Sigmoid colon (tissue), 4 donors: ENCODE data around the gene TLCD4.

Experiments used
- CTCF ChIP-seq, 4 experiments: fragments of 450-650 bp in 3 of 4; fragments of 200-600 bp in 1 of 4; IDR thresholded peaks; one replicate each; pipeline ENCODE4 v1.5.1; 2016 to 2019; ENCODE audit warnings: antibody characterized with exemption in 4 of 4, mild to moderate bottlenecking in 3 of 4, moderate library complexity in 2 of 4
- EP300 ChIP-seq, 4 donors: sonication (generic); formaldehyde crosslinking; IDR thresholded peaks; one replicate each; pipeline ENCODE4 v1.6.1; 2017; ENCODE audit warnings: antibody characterized with exemption in 4 of 4
- POLR2A ChIP-seq, 2 donors: fragments of 450-650 bp; IDR thresholded peaks; one replicate each; pipeline ENCODE4 v1.6.1; 2016; ENCODE audit warnings: antibody characterized with exemption in 2 of 2, mild to moderate bottlenecking in 2 of 2, moderate library complexity in 2 of 2
- POLR2AphosphoS5 ChIP-seq, 4 donors: sonication (generic); formaldehyde crosslinking; IDR thresholded peaks; one replicate each; pipeline ENCODE4 v1.6.1; 2017; ENCODE audit warnings: antibody characterized with exemption in 4 of 4

DNA sequence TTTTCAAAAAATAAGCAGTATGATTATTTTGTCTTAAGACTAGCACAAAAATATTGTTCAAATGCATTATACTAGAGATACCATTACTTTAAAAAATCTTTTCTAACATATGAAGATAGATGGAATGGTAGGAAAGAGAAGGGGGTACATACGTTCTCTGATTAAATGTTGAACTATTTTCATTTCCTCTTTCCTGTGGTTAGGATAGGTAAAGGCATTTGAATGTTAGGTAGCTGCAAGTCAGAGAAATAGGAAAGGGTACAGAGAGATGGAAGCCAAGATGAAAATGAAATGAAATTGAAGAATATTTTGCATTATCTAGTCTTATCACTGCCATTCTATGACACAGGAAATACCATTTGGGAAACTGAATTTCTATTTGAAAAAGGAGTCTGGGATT is 28.3 kb downstream of the TLCD4 start:
- TF ChIP-seq POLR2A (IDR thresholded peaks at IDR 0.05) (no peak), CTCF (IDR thresholded peaks at IDR 0.05) (no peak), POLR2AphosphoS5 (IDR thresholded peaks at IDR 0.05) (no peak), EP300 (IDR thresholded peaks at IDR 0.05) (no peak)
